Uterus (tissue), 4 donors: Measurements from ENCODE around the gene FLT1. TPM values are rescaled to one million over a fixed set of nuclear protein-coding genes. Genes with fewer than 3 reads are reported as not detected.

Source experiments
- DNase-seq, 2 donors: peaks; one replicate each; pipeline ENCODE4 v3.0.0-alpha.2; 2019 to 2020
- H3K27ac ChIP-seq, 2 donors: fragments of 200-600 bp; sonication (generic); 1 replicate in 1 of 2; 2 replicates in 1 of 2; pipeline ENCODE4 v1.5.1; 2016 to 2018
- H3K27me3 ChIP-seq, 2 donors: fragments of 200-600 bp; sonication (generic); one replicate each; pipeline ENCODE4 v1.5.1; 2018 to 2019; ENCODE audit warnings: control low read depth in 1 of 2
- H3K36me3 ChIP-seq, 2 donors: fragments of 200-600 bp; sonication (generic); one replicate each; pipeline ENCODE4 v1.5.1; 2019; ENCODE audit warnings: control low read depth in 1 of 2
- H3K4me1 ChIP-seq, 2 donors: fragments of 200-600 bp; sonication (generic); one replicate each; pipeline ENCODE4 v1.5.1; 2018 to 2019; ENCODE audit warnings: control low read depth in 1 of 2
- H3K4me3 ChIP-seq, 2 donors: fragments of 200-600 bp; sonication (generic); 1 replicate in 1 of 2; 2 replicates in 1 of 2; pipeline ENCODE4 v1.5.1; 2018 to 2019; ENCODE audit warnings: mild to moderate bottlenecking in 1 of 2
- H3K9me3 ChIP-seq, 2 donors: fragments of 200-600 bp; sonication (generic); one replicate each; pipeline ENCODE4 v1.5.1; 2019; ENCODE audit warnings: control low read depth in 1 of 2
- CTCF ChIP-seq, 4 experiments: fragments of 200-600 bp in 2 of 4; fragments of 450-650 bp in 2 of 4; sonication (generic) in 2 of 4; IDR thresholded peaks; one replicate each; pipeline ENCODE4 v1.5.1; 2016 to 2019; ENCODE audit warnings: antibody characterized with exemption in 4 of 4, mild to moderate bottlenecking in 2 of 4, moderate library complexity in 1 of 4
- POLR2A ChIP-seq, 2 donors: fragments of 450-650 bp; IDR thresholded peaks; one replicate each; pipeline ENCODE4 v1.6.1; 2016; ENCODE audit warnings: antibody characterized with exemption in 2 of 2, mild to moderate bottlenecking in 1 of 2, moderate library complexity in 1 of 2
- intact Hi-C: fragments of 100-400 bp; cut with DNase I; formaldehyde crosslinking; loops from one replicate; pipeline ENCODE4 v1.15.1; 2023; ENCODE audit warnings: low total_unique reads
- total RNA-seq, 4 donors: library from RNA; depleted of rRNA in 3 of 4; stranded (reverse); fragments of >200 nt in 3 of 4; gene quantifications; one replicate each; pipeline versions ENCODE4 v1.1.0 to v1.2.4, GENCODE V29; 2014 to 2023
- donor health status: DM: yes; HTN: yes; CAD: no.

Gene FLT1
- total RNA-seq, 4 donors from 2014 or later, result 53.2 to 95.3 (median 62.0) TPM

GRCh38 chr13:28497143-28497876, 2.4 kb upstream of the FLT1 start:
- no peaks in the 10 kb centered on the region for H3K36me3 ChIP-seq
- H3K4me1 ChIP-seq, result peaks cover 0 to 16% of the 10 kb centered on the region in 2 donors
- H3K27ac ChIP-seq, result no peak overlapping the region
- no peak for DNase-seq
- no peak overlapping the region for H3K4me3 ChIP-seq
- intact Hi-C loops, result no loop called here
- peaks cover 3 to 21% of the 10 kb centered on the region in 2 donors for H3K27me3 ChIP-seq
- TF ChIP-seq CTCF (IDR thresholded peaks at IDR 0.05) (no peak), POLR2A (IDR thresholded peaks at IDR 0.05) (no peak)
- no peaks in the 10 kb centered on the region for H3K9me3 ChIP-seq

DNA sequence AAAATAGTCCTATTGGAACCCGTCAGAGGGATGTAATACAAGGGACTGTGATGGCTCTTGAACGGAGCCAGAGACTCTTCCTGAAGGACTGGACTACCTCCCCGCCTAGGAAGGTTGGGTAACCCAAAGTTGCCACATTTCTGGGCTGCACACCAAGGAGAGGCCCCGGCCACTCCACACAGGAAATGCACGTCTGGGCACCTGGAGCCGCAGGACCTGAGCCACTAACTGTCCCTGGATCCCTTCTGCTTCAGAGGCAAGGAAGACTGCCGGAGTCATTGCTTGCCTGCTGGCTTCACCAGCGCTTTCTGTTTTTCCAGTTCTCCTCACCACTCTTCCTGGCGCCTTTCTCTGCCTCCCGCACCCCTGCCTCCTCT, 1.2 kb upstream of the FLT1 start:
- intact Hi-C loops, result no loop called here
- no peaks in the 10 kb centered on the region for H3K9me3 ChIP-seq
- DNase-seq, result no peak
- peak overlapping the region in 1 of 2 donors; percentile 78 for H3K27ac ChIP-seq
- no peaks in the 10 kb centered on the region for H3K36me3 ChIP-seq
- H3K4me1 ChIP-seq, result peaks cover 0 to 16% of the 10 kb centered on the region in 2 donors
- no peak overlapping the region for H3K4me3 ChIP-seq
- TF ChIP-seq CTCF (IDR thresholded peaks at IDR 0.05) (no peak), POLR2A (IDR thresholded peaks at IDR 0.05) (no peak)
- H3K27me3 ChIP-seq, result peaks cover 3 to 32% of the 10 kb centered on the region in 2 donors

GRCh38 chr13:28495538-28496187, 735 bp upstream of the FLT1 start:
- peaks cover 3 to 37% of the 10 kb centered on the region in 2 donors for H3K27me3 ChIP-seq

DNA sequence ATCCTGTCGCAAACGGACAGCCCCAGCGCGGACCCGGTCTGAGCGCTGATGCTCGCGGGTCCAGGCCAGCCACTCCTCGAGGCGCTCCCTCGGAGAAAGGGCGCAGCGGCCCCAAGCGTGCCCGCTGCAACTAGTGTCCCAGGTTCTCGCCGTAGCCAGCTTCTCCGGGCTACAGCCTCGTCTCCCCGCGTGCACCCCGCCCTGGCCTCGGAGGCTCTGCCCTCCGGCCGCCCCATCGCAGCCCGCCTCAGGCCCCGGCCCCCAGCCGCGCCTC, 487 bp downstream of the FLT1 start:
- peaks cover 0 to 16% of the 10 kb centered on the region in 2 donors for H3K4me1 ChIP-seq
- DNase-seq, result no peak
- no peaks in the 10 kb centered on the region for H3K9me3 ChIP-seq
- H3K4me3 ChIP-seq, result peak overlapping the region; percentile 18 to 20
- H3K36me3 ChIP-seq, result no peaks in the 10 kb centered on the region
- intact Hi-C loops, result no loop called here
- TF ChIP-seq POLR2A (IDR thresholded peaks at IDR 0.05), result no peak
- no peak for TF ChIP-seq CTCF (IDR thresholded peaks at IDR 0.05)
- H3K27ac ChIP-seq, result peak overlapping the region; percentile 65 to 78
- H3K27me3 ChIP-seq, result peaks cover 3 to 45% of the 10 kb centered on the region in 2 donors

More at GRCh38 chr13:28495538-28496187, 735 bp upstream of the FLT1 start:
- DNase-seq, result no peak
- no peaks in the 10 kb centered on the region for H3K36me3 ChIP-seq
- no peaks in the 10 kb centered on the region for H3K9me3 ChIP-seq
- peaks cover 0 to 16% of the 10 kb centered on the region in 2 donors for H3K4me1 ChIP-seq
- H3K4me3 ChIP-seq, result peak overlapping the region; percentile 18 to 20
- peak overlapping the region; percentile 65 to 78 for H3K27ac ChIP-seq
- TF ChIP-seq CTCF (IDR thresholded peaks at IDR 0.05) (no peak), POLR2A (IDR thresholded peaks at IDR 0.05) (no peak)
- intact Hi-C loops, result no loop called here

DNA sequence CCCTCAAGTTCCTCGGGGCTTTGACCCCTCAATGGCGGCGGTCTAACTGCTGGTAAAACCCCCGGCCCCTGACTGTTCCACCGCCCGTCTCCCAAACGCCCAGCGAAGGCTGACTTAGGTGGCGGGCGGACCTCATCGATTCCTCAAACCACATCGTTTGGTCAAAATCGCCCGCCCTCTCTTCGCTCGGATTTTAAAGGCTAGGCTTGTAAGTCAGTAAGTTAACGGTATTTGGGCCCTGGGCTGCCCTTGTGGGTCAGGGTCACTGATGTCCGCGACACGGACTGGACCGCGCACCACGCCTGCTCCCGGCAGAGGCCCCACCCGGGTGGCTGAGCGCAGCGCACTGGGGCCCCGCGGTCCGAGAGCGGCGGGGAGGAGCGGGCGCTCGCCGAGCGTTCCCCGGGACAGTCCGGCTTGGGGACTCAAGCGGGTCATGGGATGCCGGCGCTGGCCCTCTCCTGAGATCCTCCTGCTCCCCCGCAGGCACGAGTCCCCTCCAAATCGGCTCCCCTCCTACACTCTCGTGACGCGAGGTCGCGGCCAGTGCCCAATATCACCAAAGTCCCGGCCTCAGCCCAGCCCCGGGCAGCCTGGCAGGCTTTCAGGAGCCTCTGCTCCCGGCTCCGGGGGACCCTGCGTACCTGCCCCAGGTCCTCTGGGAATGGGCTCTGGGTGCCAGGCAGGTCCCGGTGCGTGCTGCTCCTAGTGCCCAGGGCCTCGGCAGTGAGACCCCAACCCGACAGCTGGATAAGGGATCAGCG, 1.0 kb downstream of the FLT1 start:
- H3K4me3 ChIP-seq, result peak overlapping the region; percentile 18 to 20
- peaks cover 0 to 16% of the 10 kb centered on the region in 2 donors for H3K4me1 ChIP-seq
- no peaks in the 10 kb centered on the region for H3K36me3 ChIP-seq
- H3K27ac ChIP-seq, result peak overlapping the region; percentile 65 to 78
- intact Hi-C loops, result no loop called here
- H3K27me3 ChIP-seq, result peaks cover 3 to 45% of the 10 kb centered on the region in 2 donors
- H3K9me3 ChIP-seq, result no peaks in the 10 kb centered on the region
- TF ChIP-seq POLR2A (IDR thresholded peaks at IDR 0.05) (no peak), CTCF (IDR thresholded peaks at IDR 0.05) (no peak)
- no peak for DNase-seq
